DND-41 (cell line): ENCODE measurements around the gene AFF3.

Experiments
- ATAC-seq: fragments of 200-7000 bp; cut with Tn5 transposase; 3 replicates; pipeline ENCODE4 v1.9.1; 2021; ENCODE audit warnings: low read depth; ENCODE audit not compliant: insufficient read depth
- DNase-seq: peaks from one replicate; pipeline ENCODE4 v3.0.0-alpha.2; 2020
- H2AFZ ChIP-seq: 2 replicates; pipeline ENCODE4 v1.6.0; 2012; ENCODE audit warnings: low read depth, low read length
- H3K27ac ChIP-seq: 2 replicates; pipeline ENCODE4 v1.5.1; 2012; ENCODE audit warnings: low read length, inconsistent platforms
- H3K27me3 ChIP-seq: fragments of 200-600 bp; sonication (generic); 2 replicates; pipeline ENCODE4 v1.6.0; 2012; ENCODE audit warnings: low read length, mild to moderate bottlenecking, inconsistent platforms; ENCODE audit not compliant: insufficient read depth, poor library complexity
- H3K36me3 ChIP-seq: 2 replicates; pipeline ENCODE4 v1.5.1; 2012; ENCODE audit warnings: low read length, inconsistent platforms; ENCODE audit not compliant: insufficient read depth
- H3K4me1 ChIP-seq: 2 replicates; pipeline ENCODE4 v1.5.1; 2012; ENCODE audit warnings: mild to moderate bottlenecking, low read length; ENCODE audit not compliant: insufficient read depth
- H3K4me2 ChIP-seq: 2 replicates; pipeline ENCODE4 v1.6.0; 2012; ENCODE audit warnings: mild to moderate bottlenecking, moderate library complexity, low read length, inconsistent platforms; ENCODE audit not compliant: insufficient read depth
- H3K4me3 ChIP-seq, 2 experiments: fragments of 200-600 bp in 1 of 2; shearing (Covaris generic) in 1 of 2; 2 replicates each; pipeline ENCODE4 v1.5.1; 2012 to 2016; ENCODE audit warnings: inconsistent platforms in 2 of 2, low read length in 2 of 2, mild to moderate bottlenecking in 2 of 2, low read depth in 1 of 2, moderate library complexity in 1 of 2
- H3K79me2 ChIP-seq: 2 replicates; pipeline ENCODE4 v1.6.0; 2012; ENCODE audit warnings: low read length, inconsistent platforms; ENCODE audit not compliant: insufficient read depth
- H3K9ac ChIP-seq: 2 replicates; pipeline ENCODE4 v1.6.0; 2012; ENCODE audit warnings: low read depth, mild to moderate bottlenecking, inconsistent platforms, low read length, moderate library complexity
- H3K9me3 ChIP-seq: 2 replicates; pipeline ENCODE4 v1.5.1; 2012; ENCODE audit warnings: low read length, moderate library complexity, mild to moderate bottlenecking, inconsistent platforms; ENCODE audit not compliant: insufficient read depth, severe bottlenecking
- H4K20me1 ChIP-seq: 2 replicates; pipeline ENCODE4 v1.6.0; 2012; ENCODE audit warnings: low read length; ENCODE audit not compliant: insufficient read depth
- CTCF ChIP-seq: IDR thresholded peaks from 2 replicates; pipeline ENCODE4 v1.5.1; 2012; ENCODE audit warnings: borderline replicate concordance, low read length, moderate library complexity, mild to moderate bottlenecking; ENCODE audit not compliant: poor library complexity, severe bottlenecking; ENCODE audit errors: extremely low read depth
- EZH2 ChIP-seq: IDR thresholded peaks from 3 replicates; pipeline ENCODE4 v1.6.1; 2012; ENCODE audit warnings: borderline replicate concordance, low read depth, mild to moderate bottlenecking, moderate library complexity, low read length, inconsistent platforms; ENCODE audit not compliant: severe bottlenecking

AFF3 gene

DNA sequence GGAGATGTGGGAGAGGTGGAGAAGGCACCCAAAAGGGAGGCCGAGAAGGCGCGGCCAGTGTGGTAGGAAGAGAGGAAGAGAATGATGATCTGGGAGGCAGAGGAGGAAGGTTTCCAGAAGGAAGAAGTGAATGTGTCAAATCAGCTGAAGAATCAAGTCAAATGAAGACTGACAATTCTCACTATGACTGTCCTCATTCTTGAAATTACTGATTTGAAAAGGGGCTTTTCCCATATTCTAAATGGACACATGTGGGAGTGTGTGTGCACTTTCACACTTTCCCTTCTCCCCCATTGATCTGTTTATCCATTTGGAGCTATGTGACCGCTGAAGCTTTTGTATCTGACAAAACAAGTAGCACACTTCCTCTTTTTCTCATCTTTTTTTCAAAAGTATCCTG, 6.1 kb downstream of the AFF3 start:
- H3K27ac ChIP-seq: peak overlapping the region; percentile 53; the same call in 1 of the 2 replicates
- DNase-seq: no peak
- peaks cover 69% of the 10 kb centered on the region for H3K79me2 ChIP-seq
- H3K9ac ChIP-seq: no peak overlapping the region
- H3K4me3 ChIP-seq: no peak overlapping the region
- H3K4me2 ChIP-seq: no peak overlapping the region
- no peak overlapping the region for H2AFZ ChIP-seq
- peaks cover 3% of the 10 kb centered on the region; the same call in 1 of the 2 replicates for H3K36me3 ChIP-seq
- peaks cover 64% of the 10 kb centered on the region for H3K4me1 ChIP-seq
- H3K9me3 ChIP-seq: no peaks in the 10 kb centered on the region
- peaks cover 12% of the 10 kb centered on the region for H4K20me1 ChIP-seq
- no peaks in the 10 kb centered on the region for H3K27me3 ChIP-seq
- ATAC-seq: no peak
- TF ChIP-seq CTCF: no peak
- no peak for TF ChIP-seq EZH2

- Histone ChIP-seq H2AFZ (no peak overlapping the region), H3K4me1 (peaks cover 55% of the 10 kb centered on the region), H3K4me3 (no peak overlapping the region), H3K27me3 (no peaks in the 10 kb centered on the region), H3K27ac (peak overlapping the region; percentile 53), H3K9me3 (no peaks in the 10 kb centered on the region), H4K20me1 (peaks cover 12% of the 10 kb centered on the region), H3K4me2 (no peak overlapping the region), H3K79me2 (peaks cover 65% of the 10 kb centered on the region), H3K9ac (no peak overlapping the region), H3K36me3 (peaks cover 3% of the 10 kb centered on the region; the same call in 1 of the 2 replicates)
- ATAC-seq (no peak), DNase-seq (no peak)
- TF ChIP-seq EZH2: no peak
- TF ChIP-seq CTCF: no peak
These were observed 7.0 kb downstream of the AFF3 start for GRCh38 chr2:100135415-100135814.

DNA sequence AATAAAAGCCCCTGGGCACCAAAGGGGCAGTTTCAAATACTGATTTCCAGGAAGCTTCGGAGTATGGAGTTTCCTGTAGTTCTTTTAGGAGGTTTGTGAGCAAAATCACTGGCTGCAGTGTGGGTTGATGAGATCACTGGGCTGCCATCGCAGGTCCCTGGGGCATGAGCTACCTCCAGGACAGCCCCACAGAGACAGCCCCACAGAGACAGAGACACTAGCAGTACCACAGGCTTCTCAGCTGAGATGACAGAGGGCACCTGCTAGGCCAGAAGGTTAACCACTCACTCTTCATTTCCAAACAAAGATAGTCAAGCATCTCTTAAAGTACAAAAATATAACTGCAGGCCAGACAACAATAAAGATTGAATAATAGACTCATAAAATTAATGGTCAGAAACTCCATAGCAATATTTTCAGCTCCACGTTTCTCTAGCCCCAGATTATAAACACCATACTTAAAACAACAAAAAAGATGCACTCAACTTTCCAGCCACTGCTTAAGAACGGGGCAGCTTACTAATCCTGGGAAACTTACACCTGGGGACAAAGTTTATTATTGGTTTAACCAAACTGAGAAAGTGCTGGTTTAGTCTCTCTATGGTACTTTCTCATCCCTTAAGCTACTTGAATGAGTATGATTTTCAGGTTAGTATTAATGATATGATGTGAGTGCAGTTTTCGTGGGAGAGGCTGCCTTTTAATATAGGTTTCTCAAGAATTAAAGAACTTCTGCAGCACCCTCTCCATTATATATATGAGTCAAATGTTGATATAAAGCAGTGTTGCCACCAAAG, 11.6 kb downstream of the AFF3 start:
- ATAC-seq: no peak
- Histone ChIP-seq H3K9ac (no peak overlapping the region), H3K27ac (no peak overlapping the region), H3K4me2 (no peak overlapping the region), H3K36me3 (peaks cover 28% of the 10 kb centered on the region), H3K4me3 (no peak overlapping the region), H3K79me2 (peaks cover 38% of the 10 kb centered on the region), H3K27me3 (no peaks in the 10 kb centered on the region), H2AFZ (no peak overlapping the region), H3K4me1 (peaks cover 9% of the 10 kb centered on the region), H4K20me1 (peaks cover 2% of the 10 kb centered on the region; the same call in 1 of the 2 replicates), H3K9me3 (no peaks in the 10 kb centered on the region)
- TF ChIP-seq EZH2 (no peak), CTCF (no peak)
- no peak for DNase-seq
